Measurements from ENCODE around the gene STEAP1.
A peak's percentile ranks its signal among the peaks of the same experiment; 100 is the strongest.
"Not testable (repeated sequence)": the region's sequence is repeated elsewhere in the genome, so short reads cannot be mapped to it uniquely, and the experiment has no call there.

Gene STEAP1

GRCh38 chr7:90153943-90154771, at the start of gene STEAP1:
STEAP1 (plus strand) TSS chr7:90154469; CDS start chr7:90159789, 5,320 bp downstream.
- H3K79me2 ChIP-seq (ENCODE audit: low read length); H3K4me1 ChIP-seq (ENCODE audit: low read length); H3K27me3 ChIP-seq (ENCODE audit: low read depth, low read length); H3K36me3 ChIP-seq (replicated peaks; ENCODE audit: low read depth, low read length); H3K9me3 ChIP-seq (ENCODE audit: insufficient read depth, low read length); H4K20me1 ChIP-seq (ENCODE audit: insufficient read depth, low read length): not testable (repeated sequence)
- Histone ChIP-seq H2AFZ (ENCODE audit: low read depth, low read length) (peak within 1 kb of the TSS; percentile 90; the same call in 1 of the 2 replicates), H3K4me3 (ENCODE audit: low read length) (peak within 1 kb of the TSS; percentile 89), H3K9ac (ENCODE audit: low read length) (peak within 1 kb of the TSS; percentile 84), H3K4me2 (ENCODE audit: low read length) (peak within 1 kb of the TSS; percentile 76), H3K27ac (ENCODE audit: low read length) (peak within 1 kb of the TSS; percentile 38; the same call in 1 of the 2 replicates)
- TF ChIP-seq, protein P1, sequence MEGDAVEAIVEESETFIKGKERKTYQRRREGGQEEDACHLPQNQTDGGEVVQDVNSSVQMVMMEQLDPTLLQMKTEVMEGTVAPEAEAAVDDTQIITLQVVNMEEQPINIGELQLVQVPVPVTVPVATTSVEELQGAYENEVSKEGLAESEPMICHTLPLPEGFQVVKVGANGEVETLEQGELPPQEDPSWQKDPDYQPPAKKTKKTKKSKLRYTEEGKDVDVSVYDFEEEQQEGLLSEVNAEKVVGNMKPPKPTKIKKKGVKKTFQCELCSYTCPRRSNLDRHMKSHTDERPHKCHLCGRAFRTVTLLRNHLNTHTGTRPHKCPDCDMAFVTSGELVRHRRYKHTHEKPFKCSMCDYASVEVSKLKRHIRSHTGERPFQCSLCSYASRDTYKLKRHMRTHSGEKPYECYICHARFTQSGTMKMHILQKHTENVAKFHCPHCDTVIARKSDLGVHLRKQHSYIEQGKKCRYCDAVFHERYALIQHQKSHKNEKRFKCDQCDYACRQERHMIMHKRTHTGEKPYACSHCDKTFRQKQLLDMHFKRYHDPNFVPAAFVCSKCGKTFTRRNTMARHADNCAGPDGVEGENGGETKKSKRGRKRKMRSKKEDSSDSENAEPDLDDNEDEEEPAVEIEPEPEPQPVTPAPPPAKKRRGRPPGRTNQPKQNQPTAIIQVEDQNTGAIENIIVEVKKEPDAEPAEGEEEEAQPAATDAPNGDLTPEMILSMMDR (IDR thresholded peaks at IDR 0.05; ENCODE audit: low read depth, low read length) = peak; percentile 55

- H3K4me3 ChIP-seq (ENCODE audit: low read length); H3K4me2 ChIP-seq (ENCODE audit: low read length); H3K9ac ChIP-seq (ENCODE audit: low read length); H3K79me2 ChIP-seq (ENCODE audit: low read length); H3K4me1 ChIP-seq (ENCODE audit: low read length); H3K9me3 ChIP-seq (ENCODE audit: insufficient read depth, low read length); H4K20me1 ChIP-seq (ENCODE audit: insufficient read depth, low read length); H3K36me3 ChIP-seq (replicated peaks; ENCODE audit: low read depth, low read length); H3K27me3 ChIP-seq (ENCODE audit: low read depth, low read length); H3K27ac ChIP-seq (ENCODE audit: low read length); H2AFZ ChIP-seq (ENCODE audit: low read depth, low read length): not testable (repeated sequence)
Observed at GRCh38 chr7:90114972-90115371, 39.3 kb upstream of the STEAP1 start.

DNA sequence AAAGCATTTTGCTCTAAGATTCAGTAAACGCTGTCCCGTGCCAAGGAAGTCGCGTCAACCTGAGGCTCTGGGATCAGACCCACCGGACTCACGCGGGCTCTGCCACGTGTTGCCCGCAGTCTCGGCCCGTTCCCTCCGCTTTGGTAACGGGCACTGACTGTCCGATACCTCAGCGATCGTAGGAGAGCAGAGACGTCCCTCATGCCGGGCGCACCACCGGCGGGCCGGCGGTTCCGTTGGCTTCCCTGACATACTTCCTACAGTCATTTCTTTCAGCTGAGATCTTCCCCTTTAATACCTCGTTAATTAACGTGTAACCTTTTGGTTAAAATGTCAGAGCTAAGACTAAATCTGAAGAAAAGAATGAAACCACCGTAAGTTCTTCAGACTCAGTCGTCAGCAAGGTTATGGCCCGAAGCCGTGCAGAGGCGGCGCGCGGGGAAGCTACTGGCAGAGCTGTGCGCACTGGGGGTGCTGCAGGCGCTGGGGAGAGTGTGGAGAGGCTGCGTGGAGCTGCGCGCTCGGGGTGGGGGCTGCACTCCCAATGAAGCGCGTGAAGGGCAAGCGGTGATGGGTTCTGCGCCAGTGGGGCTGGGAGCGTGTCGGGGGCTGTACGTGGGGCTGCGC, 35.6 kb upstream of the STEAP1 start:
- not testable (repeated sequence) for H3K4me2 ChIP-seq (ENCODE audit: low read length)

GRCh38 chr7:90119178-90119971, 34.9 kb upstream of the STEAP1 start:
- H3K4me2 ChIP-seq (ENCODE audit: low read length) = no peak overlapping the region

More for the DNA sequence above, 35.6 kb upstream of the STEAP1 start:
- not testable (repeated sequence) for H3K27me3 ChIP-seq (ENCODE audit: low read depth, low read length); H3K9me3 ChIP-seq (ENCODE audit: insufficient read depth, low read length); H3K4me1 ChIP-seq (ENCODE audit: low read length); H3K27ac ChIP-seq (ENCODE audit: low read length); H3K9ac ChIP-seq (ENCODE audit: low read length); H4K20me1 ChIP-seq (ENCODE audit: insufficient read depth, low read length); H3K4me3 ChIP-seq (ENCODE audit: low read length); H2AFZ ChIP-seq (ENCODE audit: low read depth, low read length); H3K36me3 ChIP-seq (replicated peaks; ENCODE audit: low read depth, low read length); H3K79me2 ChIP-seq (ENCODE audit: low read length)

DNA sequence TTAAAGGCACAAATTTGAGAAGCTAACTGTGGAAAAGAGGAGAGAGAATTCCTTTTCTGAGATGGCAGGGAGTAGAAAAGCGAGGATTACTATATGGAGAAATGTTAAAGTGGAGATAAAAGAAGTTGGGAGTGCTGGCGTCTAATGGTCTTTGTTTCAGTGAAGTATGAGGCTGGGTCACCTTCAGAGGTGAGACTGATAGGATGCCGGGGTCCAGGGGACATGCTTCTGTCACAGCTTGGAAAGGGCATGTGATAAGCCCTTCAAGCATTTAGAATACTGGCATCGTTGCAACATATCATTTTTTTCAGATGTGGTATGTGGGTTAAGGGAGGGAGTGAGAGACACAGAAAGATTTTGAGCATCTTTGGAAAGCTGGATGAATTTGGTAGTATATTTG, 34.1 kb upstream of the STEAP1 start:
- H3K36me3 ChIP-seq (replicated peaks; ENCODE audit: low read depth, low read length); H3K4me1 ChIP-seq (ENCODE audit: low read length); H3K4me3 ChIP-seq (ENCODE audit: low read length); H4K20me1 ChIP-seq (ENCODE audit: insufficient read depth, low read length); H3K79me2 ChIP-seq (ENCODE audit: low read length); H3K9me3 ChIP-seq (ENCODE audit: insufficient read depth, low read length); H3K4me2 ChIP-seq (ENCODE audit: low read length); H2AFZ ChIP-seq (ENCODE audit: low read depth, low read length); H3K27me3 ChIP-seq (ENCODE audit: low read depth, low read length); H3K27ac ChIP-seq (ENCODE audit: low read length); H3K9ac ChIP-seq (ENCODE audit: low read length): not testable (repeated sequence)

More at GRCh38 chr7:90119178-90119971, 34.9 kb upstream of the STEAP1 start:
- Histone ChIP-seq H3K4me3 (ENCODE audit: low read length) (no peak overlapping the region), H3K9ac (ENCODE audit: low read length) (no peak overlapping the region), H3K9me3 (ENCODE audit: insufficient read depth, low read length) (no peaks in the 10 kb centered on the region), H3K4me1 (ENCODE audit: low read length) (no peaks in the 10 kb centered on the region), H3K27me3 (ENCODE audit: low read depth, low read length) (no peaks in the 10 kb centered on the region), H3K27ac (ENCODE audit: low read length) (no peak overlapping the region), H3K36me3 (replicated peaks; ENCODE audit: low read depth, low read length) (no peaks in the 10 kb centered on the region), H2AFZ (ENCODE audit: low read depth, low read length) (no peak overlapping the region), H3K79me2 (ENCODE audit: low read length) (no peaks in the 10 kb centered on the region), H4K20me1 (ENCODE audit: insufficient read depth, low read length) (no peaks in the 10 kb centered on the region)
- TF ChIP-seq, protein P1 (IDR thresholded peaks at IDR 0.05; ENCODE audit: low read depth, low read length) = no peak
- no peak for TF ChIP-seq EZH2phosphoT487 (IDR thresholded peaks at IDR 0.05; ENCODE audit: low read depth)

DNA sequence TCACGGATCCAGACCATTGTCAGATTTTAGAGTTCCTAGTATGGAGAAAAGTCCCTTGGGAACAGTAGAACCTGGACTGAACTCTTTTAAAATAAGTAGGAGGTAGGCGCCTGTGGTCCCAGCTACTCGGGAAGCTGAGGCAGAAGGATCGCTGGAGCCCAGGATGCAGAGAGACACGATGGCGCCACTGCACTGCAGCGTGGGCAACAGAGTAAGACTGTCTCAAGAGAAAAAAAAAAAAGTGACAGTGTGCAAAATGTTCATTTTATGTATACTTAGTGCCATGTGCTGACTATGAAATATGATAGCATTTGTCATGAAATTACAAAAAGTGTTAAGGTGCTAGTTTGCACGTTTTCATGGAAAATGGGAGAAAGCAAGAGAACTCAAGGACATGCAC, 22.5 kb upstream of the STEAP1 start:
- not testable (repeated sequence) for H3K36me3 ChIP-seq (replicated peaks; ENCODE audit: low read depth, low read length); H3K4me1 ChIP-seq (ENCODE audit: low read length); H3K4me3 ChIP-seq (ENCODE audit: low read length)

GRCh38 chr7:90147079-90147960, 6.9 kb upstream of the STEAP1 start:
- H4K20me1 ChIP-seq (ENCODE audit: insufficient read depth, low read length); H3K4me3 ChIP-seq (ENCODE audit: low read length); H3K4me1 ChIP-seq (ENCODE audit: low read length); H3K9me3 ChIP-seq (ENCODE audit: insufficient read depth, low read length); H3K27ac ChIP-seq (ENCODE audit: low read length); H3K27me3 ChIP-seq (ENCODE audit: low read depth, low read length); H3K79me2 ChIP-seq (ENCODE audit: low read length); H3K9ac ChIP-seq (ENCODE audit: low read length); H3K36me3 ChIP-seq (replicated peaks; ENCODE audit: low read depth, low read length); H3K4me2 ChIP-seq (ENCODE audit: low read length); H2AFZ ChIP-seq (ENCODE audit: low read depth, low read length): not testable (repeated sequence)

More for the DNA sequence above, 22.5 kb upstream of the STEAP1 start:
- H2AFZ ChIP-seq (ENCODE audit: low read depth, low read length); H3K9me3 ChIP-seq (ENCODE audit: insufficient read depth, low read length); H3K27me3 ChIP-seq (ENCODE audit: low read depth, low read length); H3K79me2 ChIP-seq (ENCODE audit: low read length); H3K9ac ChIP-seq (ENCODE audit: low read length); H3K27ac ChIP-seq (ENCODE audit: low read length); H3K4me2 ChIP-seq (ENCODE audit: low read length); H4K20me1 ChIP-seq (ENCODE audit: insufficient read depth, low read length): not testable (repeated sequence)

All from OCI-LY3 (cell line).